Loucy (cell line): Measurements from ENCODE around the gene LDAH.

Source experiments
- H2AFZ ChIP-seq: fragments of 200-600 bp; sonication (generic); 2 replicates; pipeline ENCODE4 v1.6.0; 2016; ENCODE audit warnings: antibody characterized with exemption, mild to moderate bottlenecking, low read length, moderate library complexity
- H3F3A ChIP-seq: fragments of 200-600 bp; 2 replicates; pipeline ENCODE4 v1.6.0; 2016; ENCODE audit warnings: antibody characterized with exemption, low read depth, mild to moderate bottlenecking
- H3K27me3 ChIP-seq: fragments of 200-600 bp; sonication (generic); 2 replicates; pipeline ENCODE4 v1.6.1; 2014; ENCODE audit warnings: low read length, mild to moderate bottlenecking; ENCODE audit not compliant: insufficient read depth, poor library complexity, severe bottlenecking
- H3K36me3 ChIP-seq: fragments of 200-600 bp; sonication (generic); 2 replicates; pipeline ENCODE4 v1.6.1; 2016; ENCODE audit warnings: low read length; ENCODE audit not compliant: insufficient read depth
- H3K4me1 ChIP-seq: fragments of 200-600 bp; sonication (generic); 2 replicates; pipeline ENCODE4 v1.5.1; 2014; ENCODE audit warnings: low read length, mild to moderate bottlenecking; ENCODE audit not compliant: insufficient read depth, poor library complexity, severe bottlenecking
- H3K4me2 ChIP-seq: fragments of 200-600 bp; sonication (generic); 2 replicates; pipeline ENCODE4 v1.6.0; 2014; ENCODE audit warnings: antibody characterized with exemption, low read length, low read depth, mild to moderate bottlenecking; ENCODE audit not compliant: poor library complexity, severe bottlenecking
- H3K4me3 ChIP-seq: fragments of 200-600 bp; sonication (generic); 2 replicates; pipeline ENCODE4 v1.5.1; 2014; ENCODE audit warnings: low read length, mild to moderate bottlenecking, mixed read lengths; ENCODE audit not compliant: poor library complexity, severe bottlenecking
- H3K79me2 ChIP-seq: fragments of 200-600 bp; sonication (generic); 2 replicates; pipeline ENCODE4 v1.6.1; 2014; ENCODE audit warnings: low read length; ENCODE audit not compliant: insufficient read depth
- H3K9ac ChIP-seq: fragments of 200-600 bp; sonication (generic); 2 replicates; pipeline ENCODE4 v1.6.0; 2014; ENCODE audit warnings: mild to moderate bottlenecking, low read depth, low read length, moderate library complexity; ENCODE audit not compliant: poor library complexity, severe bottlenecking
- H3K9me2 ChIP-seq: fragments of 200-600 bp; sonication (generic); replicated peaks from 2 replicates; pipeline ENCODE4 v1.6.1; 2016; ENCODE audit warnings: low read depth, low read length, mixed read lengths
- H3K9me3 ChIP-seq: fragments of 200-600 bp; sonication (generic); 2 replicates; pipeline ENCODE4 v1.6.1; 2014; ENCODE audit warnings: mild to moderate bottlenecking, antibody characterized with exemption, low read length, low read depth; ENCODE audit not compliant: insufficient read depth
- H4K20me1 ChIP-seq: fragments of 200-600 bp; sonication (generic); 2 replicates; pipeline ENCODE4 v1.6.0; 2014; ENCODE audit warnings: antibody characterized with exemption, low read length, mild to moderate bottlenecking; ENCODE audit not compliant: insufficient read depth, poor library complexity, severe bottlenecking
- EZH2phosphoT487 ChIP-seq: fragments of 200-600 bp; IDR thresholded peaks from 2 replicates; pipeline ENCODE4 v1.6.1; 2018; ENCODE audit warnings: antibody characterized with exemption, mild to moderate bottlenecking, moderate library complexity, borderline replicate concordance
- TF ChIP-seq, protein P1 (sequence below): fragments of 200-600 bp; sonication (generic); conservative IDR thresholded peaks from 2 replicates; pipeline ENCODE4 v1.5.1; 2014; ENCODE audit warnings: mild to moderate bottlenecking, antibody characterized with exemption, low read length

LDAH gene

DNA sequence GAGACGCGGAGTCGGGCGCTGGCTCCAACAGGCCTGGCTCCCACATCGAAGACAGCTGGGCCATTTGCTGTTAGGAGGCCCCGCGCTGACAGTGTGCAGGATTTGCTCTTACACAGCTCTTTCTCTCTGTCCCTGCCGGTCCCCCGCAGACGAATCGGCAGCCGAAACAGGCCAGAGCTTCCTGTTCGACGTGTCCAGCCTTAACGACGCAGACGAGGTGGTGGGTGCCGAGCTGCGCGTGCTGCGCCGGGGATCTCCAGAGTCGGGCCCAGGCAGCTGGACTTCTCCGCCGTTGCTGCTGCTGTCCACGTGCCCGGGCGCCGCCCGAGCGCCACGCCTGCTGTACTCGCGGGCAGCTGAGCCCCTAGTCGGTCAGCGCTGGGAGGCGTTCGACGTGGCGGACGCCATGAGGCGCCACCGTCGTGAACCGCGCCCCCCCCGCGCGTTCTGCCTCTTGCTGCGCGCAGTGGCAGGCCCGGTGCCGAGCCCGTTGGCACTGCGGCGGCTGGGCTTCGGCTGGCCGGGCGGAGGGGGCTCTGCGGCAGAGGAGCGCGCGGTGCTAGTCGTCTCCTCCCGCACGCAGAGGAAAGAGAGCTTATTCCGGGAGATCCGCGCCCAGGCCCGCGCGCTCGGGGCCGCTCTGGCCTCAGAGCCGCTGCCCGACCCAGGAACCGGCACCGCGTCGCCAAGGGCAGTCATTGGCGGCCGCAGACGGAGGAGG, 152.4 kb downstream of the LDAH start:
- Histone ChIP-seq H3K9ac (no peak overlapping the region), H3K4me1 (no peaks in the 10 kb centered on the region), H3K79me2 (no peaks in the 10 kb centered on the region), H2AFZ (no peak overlapping the region), H3K9me3 (no peaks in the 10 kb centered on the region), H3K27me3 (no peaks in the 10 kb centered on the region), H3K9me2 (no peaks in the 10 kb centered on the region), H3K4me2 (no peak overlapping the region), H3K4me3 (no peak overlapping the region), H3K36me3 (no peaks in the 10 kb centered on the region), H3F3A (no peaks in the 10 kb centered on the region), H4K20me1 (no peaks in the 10 kb centered on the region)
- TF ChIP-seq, protein P1, sequence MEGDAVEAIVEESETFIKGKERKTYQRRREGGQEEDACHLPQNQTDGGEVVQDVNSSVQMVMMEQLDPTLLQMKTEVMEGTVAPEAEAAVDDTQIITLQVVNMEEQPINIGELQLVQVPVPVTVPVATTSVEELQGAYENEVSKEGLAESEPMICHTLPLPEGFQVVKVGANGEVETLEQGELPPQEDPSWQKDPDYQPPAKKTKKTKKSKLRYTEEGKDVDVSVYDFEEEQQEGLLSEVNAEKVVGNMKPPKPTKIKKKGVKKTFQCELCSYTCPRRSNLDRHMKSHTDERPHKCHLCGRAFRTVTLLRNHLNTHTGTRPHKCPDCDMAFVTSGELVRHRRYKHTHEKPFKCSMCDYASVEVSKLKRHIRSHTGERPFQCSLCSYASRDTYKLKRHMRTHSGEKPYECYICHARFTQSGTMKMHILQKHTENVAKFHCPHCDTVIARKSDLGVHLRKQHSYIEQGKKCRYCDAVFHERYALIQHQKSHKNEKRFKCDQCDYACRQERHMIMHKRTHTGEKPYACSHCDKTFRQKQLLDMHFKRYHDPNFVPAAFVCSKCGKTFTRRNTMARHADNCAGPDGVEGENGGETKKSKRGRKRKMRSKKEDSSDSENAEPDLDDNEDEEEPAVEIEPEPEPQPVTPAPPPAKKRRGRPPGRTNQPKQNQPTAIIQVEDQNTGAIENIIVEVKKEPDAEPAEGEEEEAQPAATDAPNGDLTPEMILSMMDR, result no peak
- no peak for TF ChIP-seq EZH2phosphoT487

DNA sequence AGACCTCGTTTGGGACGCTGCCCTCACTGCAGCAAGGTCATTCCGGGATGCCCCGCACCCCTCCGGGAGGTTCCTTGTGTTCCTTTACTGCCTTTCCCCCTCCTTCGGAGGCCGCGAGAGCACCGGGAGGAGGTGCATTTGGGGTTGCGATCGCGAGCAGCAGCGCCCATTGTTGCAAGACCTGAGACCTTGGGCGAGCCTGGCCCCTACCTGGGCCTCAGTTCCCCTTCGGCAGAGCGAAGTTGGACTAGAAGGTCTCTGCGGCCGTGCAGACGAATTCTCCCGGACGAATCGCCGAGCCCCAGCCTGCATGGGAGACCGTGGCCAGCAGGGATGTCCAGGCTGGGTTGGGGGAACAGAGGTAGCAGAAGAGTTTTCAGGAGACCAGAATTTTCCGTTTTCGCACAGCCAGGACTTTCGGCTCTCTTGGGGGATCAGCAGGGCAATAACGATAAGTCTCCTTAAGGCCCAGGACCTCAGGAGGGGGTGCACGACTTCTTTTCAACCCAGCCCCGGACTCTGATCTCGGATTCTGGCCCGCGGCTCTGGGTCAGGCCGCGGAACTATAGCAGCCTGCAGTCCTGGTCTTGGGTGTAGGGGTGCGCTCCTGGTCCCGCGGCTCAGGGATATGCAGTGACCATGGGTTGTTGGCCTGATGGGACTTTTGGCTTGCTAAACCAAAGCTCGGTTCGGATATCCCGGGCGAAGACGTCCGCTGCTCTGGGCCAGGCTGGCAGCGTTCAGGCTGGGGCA, 153.2 kb downstream of the LDAH start:
- Histone ChIP-seq H3K9ac (no peak overlapping the region), H3K9me2 (no peaks in the 10 kb centered on the region), H3K79me2 (no peaks in the 10 kb centered on the region), H2AFZ (no peak overlapping the region), H3K36me3 (no peaks in the 10 kb centered on the region), H3K4me3 (no peak overlapping the region), H3F3A (no peaks in the 10 kb centered on the region), H3K27me3 (no peaks in the 10 kb centered on the region), H4K20me1 (no peaks in the 10 kb centered on the region), H3K4me2 (no peak overlapping the region), H3K9me3 (no peaks in the 10 kb centered on the region), H3K4me1 (no peaks in the 10 kb centered on the region)
- no peak for TF ChIP-seq EZH2phosphoT487
- TF ChIP-seq, protein P1, result no peak

DNA sequence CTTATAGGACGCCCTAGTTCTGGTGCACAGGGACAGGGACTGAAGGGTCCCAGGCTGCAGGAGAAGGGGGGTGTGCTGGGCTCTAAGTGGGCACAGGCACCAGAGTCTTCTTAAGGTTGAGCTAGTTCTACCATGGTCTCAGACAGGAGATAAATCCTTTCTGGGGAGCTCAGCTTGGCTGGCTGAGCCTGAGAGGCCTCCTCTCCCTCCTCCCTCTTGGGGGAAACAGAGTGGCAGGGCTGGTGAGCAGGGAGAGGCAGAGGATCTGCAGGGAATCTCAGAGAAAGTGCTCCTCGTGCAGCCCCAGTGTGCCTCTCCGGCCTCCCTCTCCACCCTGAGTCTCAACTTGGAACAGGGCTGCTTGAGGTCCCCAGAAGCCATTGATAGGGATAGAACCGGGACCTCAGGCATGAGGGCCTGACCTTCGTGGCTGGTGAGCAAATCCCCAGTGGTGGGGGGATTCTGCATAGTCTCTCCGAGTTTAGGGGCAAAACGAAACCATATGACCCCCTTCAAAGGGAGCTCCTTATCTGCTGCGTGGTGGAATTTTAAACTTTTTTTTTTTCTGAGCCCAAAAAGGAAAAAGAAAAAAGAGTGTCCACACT, 153.9 kb downstream of the LDAH start:
- H3K4me2 ChIP-seq, result no peak overlapping the region
- no peaks in the 10 kb centered on the region for H3K4me1 ChIP-seq
- H3K79me2 ChIP-seq, result no peaks in the 10 kb centered on the region
- H3K9me2 ChIP-seq, result no peaks in the 10 kb centered on the region
- H3K9ac ChIP-seq, result no peak overlapping the region
- H3F3A ChIP-seq, result no peaks in the 10 kb centered on the region
- no peaks in the 10 kb centered on the region for H3K9me3 ChIP-seq
- H3K4me3 ChIP-seq, result no peak overlapping the region
- H4K20me1 ChIP-seq, result no peaks in the 10 kb centered on the region
- H2AFZ ChIP-seq, result no peak overlapping the region
- TF ChIP-seq, protein P1, result no peak
- no peak for TF ChIP-seq EZH2phosphoT487
- no peaks in the 10 kb centered on the region for H3K27me3 ChIP-seq
- no peaks in the 10 kb centered on the region for H3K36me3 ChIP-seq
